Fibroblast of lung (primary cell): ENCODE data around the gene IFI16.

ENCODE experiments used
- CTCF ChIP-seq, 2 donors: IDR thresholded peaks in 1 of 2; conservative IDR thresholded peaks in 1 of 2; 1 replicate in 1 of 2; 2 replicates in 1 of 2; pipeline ENCODE4 v1.5.1; 2011 to 2012; ENCODE audit warnings: low read length in 2 of 2, control low read depth in 1 of 2, inconsistent platforms in 1 of 2, low read depth in 1 of 2, mild to moderate bottlenecking in 1 of 2
- EZH2 ChIP-seq: IDR thresholded peaks from 2 replicates; pipeline ENCODE4 v1.5.1; 2012; ENCODE audit warnings: low read length, control low read depth, mild to moderate bottlenecking; ENCODE audit errors: missing control alignments

GRCh38 chr1:159009287-159009686, 420 bp upstream of the IFI16 start:
- no peak for TF ChIP-seq CTCF (conservative IDR thresholded peaks at IDR 0.05 in 1 of 2, IDR thresholded peaks at IDR 0.05 in 1 of 2; ENCODE audit: low read depth in 1 of 2, low read length in 2 of 2)
- TF ChIP-seq EZH2: no peak
